ENCODE data around the gene RASIP1.

The RASIP1 gene

GRCh38 chr19:48755787-48756186 is 15.4 kb upstream of the RASIP1 start:
- no peak for DNase-seq (ENCODE audit: low spot score)

- no peak for DNase-seq (ENCODE audit: low spot score)
These were observed 14.8 kb upstream of the RASIP1 start, which contains the start of gene FGF21 for GRCh38 chr19:48755084-48755641. Gene FGF21, plus strand, starts transcription at chr19:48755524. Its CDS starts 713 bp downstream, at chr19:48756237.

GRCh38 chr19:48752496-48753365 is 12.3 kb upstream of the RASIP1 start, which contains the start of gene FUT1:
Gene FUT1, minus strand, starts transcription at chr19:48752641. Its CDS starts 1,360 bp downstream, at chr19:48751281.
- peak; percentile 43 for DNase-seq (ENCODE audit: low spot score)

- no peak for DNase-seq (ENCODE audit: low spot score)
These were observed 11.6 kb upstream of the RASIP1 start for GRCh38 chr19:48751845-48752495.

GRCh38 chr19:48750771-48751504 is 10.5 kb upstream of the RASIP1 start:
- DNase-seq (ENCODE audit: low spot score) = no peak

- no peak for DNase-seq (ENCODE audit: low spot score)
These were observed 9.9 kb upstream of the RASIP1 start for GRCh38 chr19:48750351-48750750.

- DNase-seq (ENCODE audit: low spot score) = no peak
These were observed 9.3 kb upstream of the RASIP1 start for GRCh38 chr19:48749571-48750198.

GRCh38 chr19:48746738-48747575 is 6.5 kb upstream of the RASIP1 start, which contains the start of gene IZUMO1:
Gene IZUMO1, minus strand, starts transcription at chr19:48746909. Its CDS starts 1,050 bp downstream, at chr19:48745859.
- peak; percentile 87 for DNase-seq (ENCODE audit: low spot score)

GRCh38 chr19:48746110-48746509 is 5.7 kb upstream of the RASIP1 start:
- DNase-seq (ENCODE audit: low spot score) = no peak

GRCh38 chr19:48745208-48745995 is 5.0 kb upstream of the RASIP1 start:
- peak; percentile 79 for DNase-seq (ENCODE audit: low spot score)

GRCh38 chr19:48742096-48742495 is 1.7 kb upstream of the RASIP1 start:
- no peak for DNase-seq (ENCODE audit: low spot score)

GRCh38 chr19:48741129-48741999 is 954 bp upstream of the RASIP1 start:
- peak; percentile 58 for DNase-seq (ENCODE audit: low spot score)

GRCh38 chr19:48739404-48740163 is 826 bp downstream of the RASIP1 start:
- DNase-seq (ENCODE audit: low spot score) = no peak

GRCh38 chr19:48738557-48739403 is 1.6 kb downstream of the RASIP1 start:
- peak; percentile 99 for DNase-seq (ENCODE audit: low spot score)

GRCh38 chr19:48737360-48737998 is 2.9 kb downstream of the RASIP1 start:
- DNase-seq (ENCODE audit: low spot score) = peak; percentile 58

GRCh38 chr19:48735031-48735615 is 5.3 kb downstream of the RASIP1 start:
- DNase-seq (ENCODE audit: low spot score) = peak; percentile 77

All from D341Med (cell line).